Kidney epithelial cell (primary cell): Measurements from ENCODE around the gene ST6GALNAC3. TPM values are rescaled to one million over a fixed set of nuclear protein-coding genes. Genes with fewer than 3 reads are reported as not detected.

ENCODE experiments used
- DNase-seq: peaks from one replicate; pipeline ENCODE4 v3.0.0-alpha.2; 2010; ENCODE audit warnings: low read depth
- H3K27me3 ChIP-seq: 2 replicates; pipeline ENCODE4 v1.6.0; 2011; ENCODE audit warnings: low read length; ENCODE audit not compliant: control insufficient read depth, insufficient read depth
- H3K36me3 ChIP-seq: 2 replicates; pipeline ENCODE4 v1.5.1; 2011; ENCODE audit warnings: low read length; ENCODE audit not compliant: control insufficient read depth, insufficient read depth
- H3K4me3 ChIP-seq: 2 replicates; pipeline ENCODE4 v1.5.1; 2011; ENCODE audit warnings: low read depth, mild to moderate bottlenecking, control low read depth, low read length
- total RNA-seq: library from RNA; depleted of rRNA; stranded (reverse); fragments of >200 nt; gene quantifications from 2 replicates; pipeline ENCODE4 v1.2.3, GENCODE V29; 2015
- TF ChIP-seq, protein P1 (sequence below): IDR thresholded peaks from 2 replicates; pipeline ENCODE4 v1.5.1; 2011; ENCODE audit warnings: mild to moderate bottlenecking, moderate library complexity, low read length, control low read depth, inconsistent platforms; ENCODE audit not compliant: insufficient read depth, poor library complexity, severe bottlenecking

ST6GALNAC3 gene
- total RNA-seq, 1 donor from 2014 or later = 4.1 TPM

- H3K36me3 ChIP-seq = no peaks in the 10 kb centered on the region
- no peaks in the 10 kb centered on the region for H3K27me3 ChIP-seq
- DNase-seq = no peak
- no peak overlapping the region for H3K4me3 ChIP-seq
- TF ChIP-seq, protein P1, sequence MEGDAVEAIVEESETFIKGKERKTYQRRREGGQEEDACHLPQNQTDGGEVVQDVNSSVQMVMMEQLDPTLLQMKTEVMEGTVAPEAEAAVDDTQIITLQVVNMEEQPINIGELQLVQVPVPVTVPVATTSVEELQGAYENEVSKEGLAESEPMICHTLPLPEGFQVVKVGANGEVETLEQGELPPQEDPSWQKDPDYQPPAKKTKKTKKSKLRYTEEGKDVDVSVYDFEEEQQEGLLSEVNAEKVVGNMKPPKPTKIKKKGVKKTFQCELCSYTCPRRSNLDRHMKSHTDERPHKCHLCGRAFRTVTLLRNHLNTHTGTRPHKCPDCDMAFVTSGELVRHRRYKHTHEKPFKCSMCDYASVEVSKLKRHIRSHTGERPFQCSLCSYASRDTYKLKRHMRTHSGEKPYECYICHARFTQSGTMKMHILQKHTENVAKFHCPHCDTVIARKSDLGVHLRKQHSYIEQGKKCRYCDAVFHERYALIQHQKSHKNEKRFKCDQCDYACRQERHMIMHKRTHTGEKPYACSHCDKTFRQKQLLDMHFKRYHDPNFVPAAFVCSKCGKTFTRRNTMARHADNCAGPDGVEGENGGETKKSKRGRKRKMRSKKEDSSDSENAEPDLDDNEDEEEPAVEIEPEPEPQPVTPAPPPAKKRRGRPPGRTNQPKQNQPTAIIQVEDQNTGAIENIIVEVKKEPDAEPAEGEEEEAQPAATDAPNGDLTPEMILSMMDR = no peak
These were observed 228.8 kb downstream of the ST6GALNAC3 start for GRCh38 chr1:76303340-76303717.

- TF ChIP-seq, protein P1 = no peak
- H3K4me3 ChIP-seq = no peak overlapping the region
- H3K27me3 ChIP-seq = no peaks in the 10 kb centered on the region
- no peaks in the 10 kb centered on the region for H3K36me3 ChIP-seq
- DNase-seq = no peak
These were observed 238.8 kb downstream of the ST6GALNAC3 start for GRCh38 chr1:76313304-76313703.

GRCh38 chr1:76314730-76315129 lies 240.2 kb downstream of the ST6GALNAC3 start:
- H3K36me3 ChIP-seq = no peaks in the 10 kb centered on the region
- no peaks in the 10 kb centered on the region for H3K27me3 ChIP-seq
- TF ChIP-seq, protein P1 = no peak
- DNase-seq = no peak
- no peak overlapping the region for H3K4me3 ChIP-seq

DNA sequence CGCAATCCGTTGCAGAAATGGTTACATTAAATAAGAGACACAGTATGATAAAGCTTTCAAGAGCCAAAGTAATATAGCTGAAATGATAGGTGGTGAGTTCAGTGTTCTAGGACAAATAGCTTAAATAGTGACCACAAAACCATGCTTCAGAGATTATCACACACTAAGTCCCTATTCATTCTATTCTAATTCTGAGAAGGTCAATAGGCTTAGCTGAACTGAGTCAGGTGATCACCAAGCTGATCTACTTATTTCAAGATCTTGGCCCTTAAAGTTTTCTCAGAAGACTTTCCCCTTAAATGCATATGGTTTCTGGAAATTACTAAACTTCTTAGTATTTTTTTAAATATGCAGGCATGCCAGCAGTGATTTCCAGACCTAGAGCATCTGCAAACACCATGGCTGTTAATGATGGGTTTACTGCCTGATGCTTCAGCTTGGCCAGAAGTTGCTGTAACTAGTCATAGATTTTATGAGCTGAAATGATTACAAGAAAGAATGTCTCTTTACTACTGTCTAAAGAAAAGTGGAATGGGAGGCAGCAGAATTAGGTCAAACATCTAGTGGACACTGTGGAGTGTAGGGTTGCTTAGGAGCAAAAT lies 242.9 kb downstream of the ST6GALNAC3 start:
- TF ChIP-seq, protein P1 = no peak
- Histone ChIP-seq H3K36me3 (no peaks in the 10 kb centered on the region), H3K4me3 (no peak overlapping the region), H3K27me3 (no peaks in the 10 kb centered on the region)
- no peak for DNase-seq

DNA sequence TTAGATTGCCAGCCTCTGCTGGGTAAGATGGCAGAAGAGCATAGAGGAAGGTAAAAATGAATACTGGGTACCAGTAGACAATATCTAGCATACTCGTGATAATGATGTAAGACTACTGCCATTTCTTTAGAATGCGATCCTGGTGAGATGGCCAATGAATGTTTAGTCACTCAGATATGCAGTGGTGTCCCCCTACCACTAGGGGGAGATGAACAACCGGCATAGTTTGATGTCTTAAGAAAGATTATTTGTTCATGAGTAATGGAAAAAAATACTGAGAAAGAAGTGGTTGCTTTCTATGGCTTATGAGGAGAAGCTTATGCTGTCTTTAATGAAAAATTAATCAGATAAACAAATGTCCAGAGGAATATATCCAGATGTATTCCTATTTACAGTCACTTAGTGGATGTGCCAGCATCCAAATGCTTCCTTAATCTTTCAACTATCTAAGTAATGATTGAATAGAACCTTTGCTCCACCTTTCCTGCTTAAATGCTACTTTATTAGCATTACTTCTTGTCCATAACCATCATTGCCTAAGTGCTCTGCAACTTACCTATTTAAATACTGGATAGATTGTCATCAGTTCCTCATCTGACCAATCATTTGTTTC lies 256.6 kb downstream of the ST6GALNAC3 start:
- TF ChIP-seq, protein P1 = peak; percentile 87

DNA sequence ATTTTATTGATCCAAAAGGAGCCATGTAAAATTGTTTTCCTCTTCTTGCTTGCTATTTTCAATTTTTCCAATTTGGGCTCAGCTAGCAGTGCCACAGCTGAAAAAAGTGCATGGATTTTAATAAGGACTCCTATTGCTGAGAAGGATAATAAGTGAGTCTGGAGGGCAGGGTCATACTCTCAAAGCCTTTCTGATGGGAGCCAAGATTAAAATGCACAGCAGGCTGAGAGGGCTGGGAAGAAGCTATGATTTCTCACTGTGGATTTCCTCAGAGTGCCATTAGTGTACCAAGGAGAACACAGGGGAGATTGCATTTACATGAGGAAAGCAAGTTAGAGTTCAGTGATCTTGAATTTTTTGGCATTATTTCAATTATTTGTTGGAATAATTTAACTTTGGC lies 261.3 kb downstream of the ST6GALNAC3 start:
- Histone ChIP-seq H3K27me3 (no peaks in the 10 kb centered on the region), H3K36me3 (no peaks in the 10 kb centered on the region), H3K4me3 (no peak overlapping the region)
- DNase-seq = no peak
- TF ChIP-seq, protein P1 = no peak

More for the DNA sequence above, 256.6 kb downstream of the ST6GALNAC3 start:
- Histone ChIP-seq H3K36me3 (no peaks in the 10 kb centered on the region), H3K4me3 (no peak overlapping the region), H3K27me3 (no peaks in the 10 kb centered on the region)
- DNase-seq = peak; percentile 21
